HG02759 (cell line): ENCODE measurements around the gene ADAD1.

Experiments used
- ATAC-seq: cut with Tn5 transposase; IDR thresholded peaks from one replicate; pipeline ENCODE4 v1.9.1; 2021; ENCODE audit warnings: mild to moderate bottlenecking, moderate library complexity; ENCODE audit not compliant: unreplicated experiment

The ADAD1 gene

DNA sequence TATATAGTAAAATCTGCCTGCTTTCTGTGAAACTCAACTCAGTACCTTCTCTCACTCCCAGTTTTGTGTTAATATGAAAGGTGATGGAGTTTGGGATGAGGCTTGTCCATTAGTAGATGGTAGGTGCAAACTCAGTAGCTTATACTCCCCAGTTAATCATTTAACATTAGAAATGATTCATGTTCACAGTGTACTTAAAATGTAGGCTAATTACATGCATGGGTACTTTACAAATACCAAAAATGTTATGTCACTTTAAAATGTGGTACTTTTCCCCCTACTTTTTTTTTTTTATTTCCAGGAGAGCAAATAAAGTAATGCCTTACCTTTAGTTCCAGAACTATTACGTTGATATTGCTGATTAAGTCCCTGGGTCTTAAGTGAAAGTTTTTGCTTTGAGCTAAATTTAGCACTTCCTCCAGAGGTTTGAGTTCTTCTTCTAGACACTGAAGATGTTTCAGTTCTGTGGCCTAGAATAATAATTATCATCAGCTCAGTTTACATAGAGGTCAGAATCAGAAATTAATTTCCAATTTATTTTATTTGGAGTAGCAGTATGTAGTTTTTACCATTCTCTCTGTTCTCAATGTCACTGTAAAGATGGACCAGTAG lies 74.7 kb downstream of the ADAD1 start:
- no peak for ATAC-seq

DNA sequence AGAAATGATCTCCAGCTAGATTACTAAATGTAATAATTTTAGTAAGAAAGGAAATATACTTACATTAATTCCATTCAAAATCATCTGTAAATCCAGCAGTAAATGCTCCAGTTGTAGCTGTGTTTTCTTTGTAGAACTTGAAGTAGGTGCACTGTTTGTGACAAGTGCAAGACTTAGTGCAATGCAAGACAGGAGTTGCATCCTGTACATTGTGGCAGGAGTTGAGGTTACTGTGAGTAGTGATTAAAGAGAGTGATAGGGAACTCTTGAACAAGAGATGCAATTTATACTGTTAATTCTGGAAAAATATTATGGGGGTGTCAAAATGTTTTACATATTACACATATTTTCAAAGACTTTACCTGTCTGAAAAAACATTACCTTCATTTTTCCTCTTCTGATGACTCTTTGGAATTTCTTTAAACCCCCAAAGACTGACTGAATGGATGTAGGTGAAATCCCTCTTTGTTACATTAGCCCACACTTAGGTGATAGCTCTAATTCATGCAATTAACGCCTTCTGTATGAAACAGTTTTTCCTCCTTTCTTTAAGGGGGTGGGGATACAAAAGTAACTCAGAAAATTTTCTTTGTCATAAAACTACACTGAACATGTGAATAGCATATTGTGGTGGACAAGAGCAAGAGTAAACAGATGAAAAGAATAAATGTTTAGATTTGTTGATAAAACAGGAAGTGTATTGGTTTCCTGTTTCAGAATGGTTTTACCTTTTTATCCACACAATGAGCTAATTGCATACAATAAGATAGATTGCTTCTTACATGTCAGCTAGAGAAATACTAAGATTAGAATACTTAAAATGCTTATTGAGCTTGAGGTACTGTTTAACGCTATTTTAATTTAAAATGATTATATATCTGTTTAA lies 77.7 kb downstream of the ADAD1 start, which contains the start of gene IL2:
IL2 (minus strand) TSS at position 495 of the 886 bp plus-strand sequence; CDS start at position 210, 285 bp downstream.
- no peak for ATAC-seq

- no peak for ATAC-seq
Measured at GRCh38 chr4:122458625-122459024, 79.8 kb downstream of the ADAD1 start.

- no peak for ATAC-seq
Measured at GRCh38 chr4:122469457-122469856, 90.6 kb downstream of the ADAD1 start.

DNA sequence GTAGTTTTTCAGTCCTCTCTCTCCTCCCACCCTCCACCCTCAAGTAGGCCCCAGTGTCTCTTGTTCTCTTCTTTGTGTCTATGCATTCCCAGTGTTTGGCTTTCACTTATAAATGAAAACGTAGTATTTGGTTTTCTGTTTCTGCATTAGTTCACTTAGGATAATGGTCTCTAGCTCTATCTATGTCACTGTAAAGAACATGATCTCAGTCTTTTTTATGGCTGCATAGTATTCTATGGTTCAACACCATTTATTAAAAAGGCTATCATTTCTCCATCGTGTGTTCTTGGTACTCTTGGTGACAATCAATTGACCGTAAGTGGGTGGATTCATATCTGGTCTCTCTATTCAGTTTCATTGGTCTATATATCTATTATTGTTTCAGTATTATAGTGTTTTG lies 96.4 kb downstream of the ADAD1 start:
- ATAC-seq: no peak

DNA sequence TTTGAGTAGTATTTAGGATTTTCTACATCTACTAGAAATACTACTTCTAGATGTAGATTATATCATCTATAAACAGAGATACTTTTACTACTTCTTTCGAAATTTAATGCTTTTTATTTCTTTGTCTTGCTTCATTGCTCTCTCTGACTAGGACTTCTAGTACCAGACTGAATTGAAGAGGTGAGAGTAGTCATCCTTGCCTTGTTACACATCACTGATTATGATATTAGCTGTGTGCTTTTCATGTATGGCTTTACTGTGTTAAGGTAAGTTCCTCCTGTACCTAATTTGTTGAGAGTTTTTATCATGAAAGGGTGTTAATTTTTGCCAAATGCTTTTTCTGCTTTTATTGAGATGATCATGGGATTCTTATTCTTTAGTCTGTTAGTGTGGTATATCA lies 97.3 kb downstream of the ADAD1 start:
- no peak for ATAC-seq

- no peak for ATAC-seq
Measured at GRCh38 chr4:122476745-122477144, 97.9 kb downstream of the ADAD1 start.
